OCI-LY3 (cell line): Measurements from ENCODE around the gene ENTR1.

ENCODE experiments used
- H2AFZ ChIP-seq: fragments of 200-600, 300-600 bp; shearing (Covaris generic); 2 replicates; pipeline ENCODE4 v1.6.0; 2014; ENCODE audit warnings: antibody characterized with exemption, low read depth, low read length
- H3K27ac ChIP-seq: fragments of 200-600, 300-600 bp; sonication (generic); 2 replicates; pipeline ENCODE4 v1.5.1; 2014; ENCODE audit warnings: mild to moderate bottlenecking, low read length, moderate library complexity, mixed read lengths
- H3K27me3 ChIP-seq: fragments of 200-600, 300-600 bp; sonication (generic); 2 replicates; pipeline ENCODE4 v1.6.1; 2014; ENCODE audit warnings: low read depth, low read length, mixed read lengths
- H3K36me3 ChIP-seq: fragments of 200-600, 300-600 bp; sonication (generic); replicated peaks from 2 replicates; pipeline ENCODE3; 2014; ENCODE audit warnings: low read depth, low read length, mixed read lengths
- H3K4me1 ChIP-seq: fragments of 300-600, 200-600 bp; sonication (generic); 2 replicates; pipeline ENCODE4 v1.6.1; 2014; ENCODE audit warnings: low read length, mixed read lengths
- H3K4me2 ChIP-seq: fragments of 200-600, 300-600 bp; sonication (generic); 2 replicates; pipeline ENCODE4 v1.6.1; 2014; ENCODE audit warnings: low read length, mixed read lengths
- H3K4me3 ChIP-seq: fragments of 300-600, 200-600 bp; sonication (generic); 2 replicates; pipeline ENCODE4 v1.5.1; 2014; ENCODE audit warnings: antibody characterized with exemption, mild to moderate bottlenecking, low read length, moderate library complexity
- H3K79me2 ChIP-seq: fragments of 300-600, 200-600 bp; shearing (Covaris generic); 2 replicates; pipeline ENCODE4 v1.6.1; 2014; ENCODE audit warnings: mild to moderate bottlenecking, low read length, mixed read lengths
- H3K9ac ChIP-seq: fragments of 300-600, 200-600 bp; shearing (Covaris generic); 2 replicates; pipeline ENCODE4 v1.6.0; 2014; ENCODE audit warnings: mild to moderate bottlenecking, low read length, moderate library complexity
- H3K9me3 ChIP-seq: fragments of 200-600, 300-600 bp; shearing (Covaris generic); 2 replicates; pipeline ENCODE4 v1.6.1; 2014; ENCODE audit warnings: low read length, mixed read lengths; ENCODE audit not compliant: insufficient read depth
- H4K20me1 ChIP-seq: fragments of 200-600, 300-600 bp; sonication (generic); 2 replicates; pipeline ENCODE4 v1.6.1; 2016; ENCODE audit warnings: low read length, mixed read lengths; ENCODE audit not compliant: insufficient read depth
- EZH2phosphoT487 ChIP-seq: fragments of 200-600 bp; shearing (Covaris generic); IDR thresholded peaks from 2 replicates; pipeline ENCODE4 v1.6.1; 2018; ENCODE audit warnings: antibody characterized with exemption, mixed run types, low read depth
- TF ChIP-seq, protein P1 (sequence below): fragments of 200-600, 300-600 bp; sonication (generic); IDR thresholded peaks from 2 replicates; pipeline ENCODE4 v1.5.1; 2014; ENCODE audit warnings: antibody characterized with exemption, low read length, low read depth

ENTR1 gene

DNA sequence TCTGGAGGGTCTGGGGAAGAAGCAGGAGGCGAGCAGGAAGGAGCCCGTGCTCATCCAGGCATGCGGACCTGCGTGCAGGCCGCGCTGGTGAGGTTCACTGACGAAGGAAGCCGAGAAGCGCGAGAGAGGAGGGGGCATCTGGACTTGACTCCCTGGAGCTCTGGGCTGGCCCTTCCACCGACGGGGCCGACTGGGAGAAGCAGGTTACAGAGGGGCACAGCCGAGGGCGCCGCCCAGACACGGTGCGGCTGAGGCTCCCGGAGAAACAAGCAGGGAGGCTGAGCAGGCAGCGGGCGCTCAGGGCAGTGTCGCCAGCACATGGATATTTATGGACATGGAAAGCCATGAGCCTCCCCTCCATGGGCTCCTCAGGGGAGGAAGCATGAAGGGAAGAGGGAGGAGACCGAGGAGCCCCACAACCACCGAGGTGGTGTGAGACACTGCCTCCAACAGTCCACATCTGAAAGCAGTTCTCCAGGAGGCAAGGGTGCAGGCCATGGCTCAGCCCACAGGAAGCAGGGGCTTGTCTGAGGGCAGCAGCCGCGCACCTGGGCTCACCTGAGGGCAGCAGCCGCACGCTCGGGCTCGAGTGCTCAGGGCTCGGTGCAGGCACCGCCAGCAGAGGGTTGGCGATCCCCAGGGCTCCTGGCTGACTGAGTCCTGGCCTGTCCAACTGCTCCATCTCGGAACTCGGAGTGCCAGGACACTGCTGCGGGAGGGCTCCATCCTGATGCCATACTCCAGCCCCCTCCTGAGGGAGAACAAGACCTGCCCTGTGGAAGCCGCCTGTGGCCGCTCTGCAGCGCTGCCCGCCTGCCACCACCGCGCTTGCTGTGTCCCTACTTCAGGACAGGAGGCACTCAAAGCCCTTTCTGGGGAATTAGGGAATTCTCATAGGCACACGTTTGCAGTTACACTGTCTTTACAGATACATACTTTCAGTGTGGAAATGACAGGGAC, 44.9 kb upstream of the ENTR1 start:
- Histone ChIP-seq H3K27me3 (no peaks in the 10 kb centered on the region), H4K20me1 (no peaks in the 10 kb centered on the region), H3K4me3 (no peak overlapping the region), H3K9ac (no peak overlapping the region), H3K79me2 (no peaks in the 10 kb centered on the region), H3K4me2 (no peak overlapping the region), H3K4me1 (no peaks in the 10 kb centered on the region), H3K9me3 (no peaks in the 10 kb centered on the region), H2AFZ (no peak overlapping the region), H3K27ac (no peak overlapping the region), H3K36me3 (peaks cover 68% of the 10 kb centered on the region)
- TF ChIP-seq EZH2phosphoT487 = no peak
- TF ChIP-seq, protein P1, sequence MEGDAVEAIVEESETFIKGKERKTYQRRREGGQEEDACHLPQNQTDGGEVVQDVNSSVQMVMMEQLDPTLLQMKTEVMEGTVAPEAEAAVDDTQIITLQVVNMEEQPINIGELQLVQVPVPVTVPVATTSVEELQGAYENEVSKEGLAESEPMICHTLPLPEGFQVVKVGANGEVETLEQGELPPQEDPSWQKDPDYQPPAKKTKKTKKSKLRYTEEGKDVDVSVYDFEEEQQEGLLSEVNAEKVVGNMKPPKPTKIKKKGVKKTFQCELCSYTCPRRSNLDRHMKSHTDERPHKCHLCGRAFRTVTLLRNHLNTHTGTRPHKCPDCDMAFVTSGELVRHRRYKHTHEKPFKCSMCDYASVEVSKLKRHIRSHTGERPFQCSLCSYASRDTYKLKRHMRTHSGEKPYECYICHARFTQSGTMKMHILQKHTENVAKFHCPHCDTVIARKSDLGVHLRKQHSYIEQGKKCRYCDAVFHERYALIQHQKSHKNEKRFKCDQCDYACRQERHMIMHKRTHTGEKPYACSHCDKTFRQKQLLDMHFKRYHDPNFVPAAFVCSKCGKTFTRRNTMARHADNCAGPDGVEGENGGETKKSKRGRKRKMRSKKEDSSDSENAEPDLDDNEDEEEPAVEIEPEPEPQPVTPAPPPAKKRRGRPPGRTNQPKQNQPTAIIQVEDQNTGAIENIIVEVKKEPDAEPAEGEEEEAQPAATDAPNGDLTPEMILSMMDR = no peak

DNA sequence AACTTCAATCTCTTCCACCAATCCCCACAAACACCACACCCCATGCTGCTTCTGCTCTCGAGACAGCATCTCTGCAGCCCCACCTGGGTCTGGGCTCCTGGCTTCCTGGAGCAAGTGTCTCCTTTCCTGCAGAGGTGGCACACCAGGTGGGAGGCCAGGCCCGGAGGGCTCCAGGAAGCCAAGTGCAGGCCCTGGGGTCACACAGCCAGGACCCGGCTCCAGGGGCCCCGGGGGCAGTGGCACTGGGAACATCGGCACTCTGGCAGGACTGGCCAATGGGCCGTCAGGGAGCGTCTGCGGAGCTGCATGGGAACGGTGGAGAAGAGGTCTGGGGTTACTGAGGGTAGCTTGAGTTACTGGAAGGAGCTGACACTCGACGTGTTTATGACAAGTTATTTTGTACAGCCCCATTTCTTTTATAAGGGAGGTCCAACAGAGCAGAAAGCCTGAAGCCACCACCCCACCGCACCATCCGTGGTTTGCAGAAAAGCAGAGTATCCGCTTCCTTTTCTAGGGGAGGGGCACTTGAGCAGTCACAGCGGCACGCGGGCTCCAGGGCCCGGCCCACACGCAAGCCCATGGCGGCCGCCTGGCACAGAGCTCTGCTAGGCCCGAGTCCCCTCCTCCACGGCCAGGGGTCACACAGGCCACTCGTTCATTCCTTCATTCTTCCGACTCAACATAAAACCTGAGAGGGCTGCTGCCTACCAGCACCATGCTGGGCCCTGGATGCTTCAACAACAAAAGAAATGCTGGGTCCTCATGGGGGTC, 43.8 kb upstream of the ENTR1 start:
- Histone ChIP-seq H3K9me3 (no peaks in the 10 kb centered on the region), H3K27ac (no peak overlapping the region), H3K9ac (no peak overlapping the region), H3K4me1 (no peaks in the 10 kb centered on the region), H3K79me2 (no peaks in the 10 kb centered on the region), H3K4me2 (no peak overlapping the region), H4K20me1 (no peaks in the 10 kb centered on the region), H3K36me3 (peaks cover 66% of the 10 kb centered on the region), H3K4me3 (no peak overlapping the region), H2AFZ (no peak overlapping the region), H3K27me3 (no peaks in the 10 kb centered on the region)
- TF ChIP-seq, protein P1 = no peak
- no peak for TF ChIP-seq EZH2phosphoT487

DNA sequence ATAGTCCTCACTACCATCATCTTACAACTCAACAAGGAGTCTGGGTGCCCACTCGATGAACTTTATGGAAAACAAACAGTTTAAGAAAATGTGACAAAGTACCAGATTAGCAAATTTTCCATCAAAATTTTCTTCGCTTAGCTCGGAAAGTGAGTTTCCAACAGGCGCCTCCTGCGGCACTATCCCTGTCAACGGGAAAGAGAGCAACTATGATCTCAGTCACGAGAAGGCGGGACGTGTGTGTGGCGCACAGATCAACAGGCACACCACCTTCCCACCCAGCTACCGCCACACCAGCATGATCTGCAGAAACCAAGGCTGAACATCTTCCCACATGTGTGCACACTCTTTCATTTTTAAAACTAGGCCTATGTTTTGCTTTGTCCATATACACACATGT, 42.9 kb upstream of the ENTR1 start:
- Histone ChIP-seq H3K79me2 (no peaks in the 10 kb centered on the region), H2AFZ (no peak overlapping the region), H3K9me3 (no peaks in the 10 kb centered on the region), H3K9ac (no peak overlapping the region), H3K27me3 (no peaks in the 10 kb centered on the region), H3K4me1 (no peaks in the 10 kb centered on the region), H3K4me3 (no peak overlapping the region), H3K4me2 (no peak overlapping the region), H3K36me3 (peaks cover 66% of the 10 kb centered on the region), H4K20me1 (no peaks in the 10 kb centered on the region), H3K27ac (no peak overlapping the region)
- TF ChIP-seq, protein P1 = no peak
- no peak for TF ChIP-seq EZH2phosphoT487

DNA sequence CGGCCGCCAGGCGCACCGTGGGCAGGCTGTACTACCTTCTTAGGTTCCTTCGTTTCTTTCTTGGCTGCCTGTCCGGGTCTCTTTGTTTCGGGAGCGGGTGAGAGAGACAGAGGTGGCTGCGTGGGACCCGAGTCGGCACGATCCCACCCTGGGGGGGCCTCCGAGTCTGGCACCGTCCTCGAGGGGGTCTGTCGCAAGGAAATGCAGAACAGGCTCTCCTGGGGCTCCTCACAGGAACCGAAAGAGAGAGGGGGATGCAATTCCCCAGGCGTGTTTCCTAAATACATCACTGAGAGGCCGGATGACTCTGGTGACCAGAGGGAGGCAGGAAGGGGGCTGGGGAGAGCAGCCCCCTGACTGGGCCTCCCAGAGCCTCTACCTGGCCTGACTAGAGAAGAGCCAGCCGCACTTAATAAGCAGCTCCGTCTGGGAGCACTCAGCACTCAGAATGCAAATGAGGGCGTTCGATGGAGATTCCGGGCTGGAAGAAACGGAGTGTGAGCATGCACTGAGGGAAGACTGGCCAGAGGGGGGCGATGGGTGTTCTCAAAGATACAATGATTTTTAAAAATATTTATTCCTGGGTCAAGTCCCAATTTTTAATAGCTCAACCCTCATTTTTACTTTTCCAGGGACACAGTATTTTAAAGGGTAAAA, 40.9 kb upstream of the ENTR1 start:
- no peaks in the 10 kb centered on the region for H4K20me1 ChIP-seq

More for the DNA sequence above, 40.9 kb upstream of the ENTR1 start:
- Histone ChIP-seq H3K9me3 (no peaks in the 10 kb centered on the region), H3K9ac (no peak overlapping the region), H2AFZ (no peak overlapping the region), H3K79me2 (no peaks in the 10 kb centered on the region), H3K27me3 (no peaks in the 10 kb centered on the region), H3K4me2 (no peak overlapping the region), H3K4me1 (no peaks in the 10 kb centered on the region), H3K36me3 (peaks cover 77% of the 10 kb centered on the region), H3K27ac (no peak overlapping the region), H3K4me3 (no peak overlapping the region)
- no peak for TF ChIP-seq EZH2phosphoT487
- TF ChIP-seq, protein P1 = no peak
